DMS153 treated with DMSO at 0.1 percent for 48 hours (cell line): Measurements from ENCODE around the gene PTPRA.
"Not testable (repeated sequence)": the region's sequence is repeated elsewhere in the genome, so short reads cannot be mapped to it uniquely, and the experiment has no call there.

Source experiments
- DNase-seq: peaks from one replicate; lab custom pipeline; 2025; ENCODE audit not compliant: unreplicated experiment; lab: John Stamatoyannopoulos, UW

PTPRA gene

DNA sequence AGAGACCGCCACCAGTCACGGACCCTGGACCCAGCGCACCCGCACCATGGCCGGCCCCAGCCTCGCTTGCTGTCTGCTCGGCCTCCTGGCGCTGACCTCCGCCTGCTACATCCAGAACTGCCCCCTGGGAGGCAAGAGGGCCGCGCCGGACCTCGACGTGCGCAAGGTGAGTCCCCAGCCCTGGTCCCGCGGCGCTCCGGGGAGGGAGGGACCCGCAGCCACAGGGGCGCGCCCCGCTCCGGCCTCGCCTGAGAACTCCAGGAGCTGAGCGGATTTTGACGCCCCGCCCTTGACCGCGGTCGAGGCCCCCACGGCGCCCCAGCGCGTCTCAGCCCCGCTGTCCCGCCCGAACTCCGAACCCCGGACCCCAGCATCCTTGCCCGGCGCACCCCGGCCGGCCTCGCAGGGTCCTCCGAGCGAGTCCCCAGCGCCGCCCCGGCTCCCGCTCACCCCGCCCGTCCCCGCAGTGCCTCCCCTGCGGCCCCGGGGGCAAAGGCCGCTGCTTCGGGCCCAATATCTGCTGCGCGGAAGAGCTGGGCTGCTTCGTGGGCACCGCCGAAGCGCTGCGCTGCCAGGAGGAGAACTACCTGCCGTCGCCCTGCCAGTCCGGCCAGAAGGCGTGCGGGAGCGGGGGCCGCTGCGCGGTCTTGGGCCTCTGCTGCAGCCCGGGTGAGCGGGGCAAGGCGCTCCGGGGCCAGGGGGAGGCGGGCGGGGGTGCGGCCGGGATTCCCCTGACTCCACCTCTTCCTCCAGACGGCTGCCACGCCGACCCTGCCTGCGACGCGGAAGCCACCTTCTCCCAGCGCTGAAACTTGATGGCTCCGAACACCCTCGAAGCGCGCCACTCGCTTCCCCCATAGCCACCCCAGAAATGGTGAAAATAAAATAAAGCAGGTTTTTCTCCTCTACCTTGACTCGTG, 198.6 kb downstream of the PTPRA start, which contains the start of gene OXT:
TSS of gene OXT (plus strand) at position 11 of the 920 bp plus-strand sequence. CDS start at position 47, 36 bp downstream.
- DNase-seq, result no peak

DNA sequence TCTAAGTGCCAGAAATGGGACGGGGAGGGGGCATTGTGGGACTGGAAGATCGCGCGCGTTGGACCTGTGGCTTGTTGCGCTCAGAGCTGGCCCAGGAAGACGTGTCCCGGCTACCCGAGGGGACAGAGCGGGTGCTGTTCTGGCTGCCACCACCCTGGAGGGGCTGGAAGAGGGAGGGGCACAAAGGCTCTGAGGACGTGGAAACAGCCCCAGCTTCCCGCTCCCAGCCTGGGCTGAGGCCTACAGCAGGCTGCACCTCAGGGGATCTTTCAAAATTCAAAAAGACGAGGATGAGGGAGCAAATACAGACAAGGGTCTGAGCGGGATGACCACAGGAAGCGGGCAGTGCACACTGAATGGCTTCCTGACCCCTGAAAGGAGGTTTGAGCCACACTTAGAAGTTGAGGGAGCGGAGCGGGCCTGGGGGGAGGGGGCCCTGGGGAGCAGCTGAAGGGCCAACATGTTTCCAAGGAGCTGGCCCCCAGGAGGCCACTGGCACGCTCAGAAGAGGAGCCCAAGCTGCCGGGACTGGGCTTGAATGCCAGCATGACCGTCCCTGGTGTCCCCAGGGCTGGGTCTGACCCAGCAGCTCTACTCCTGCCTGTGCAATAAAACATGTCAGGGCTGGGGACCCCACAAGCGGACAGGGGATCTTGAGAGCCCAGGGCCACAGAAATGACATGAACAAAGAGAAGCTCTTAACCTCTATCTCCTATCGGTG, 199.4 kb downstream of the PTPRA start:
- no peak for DNase-seq

DNA sequence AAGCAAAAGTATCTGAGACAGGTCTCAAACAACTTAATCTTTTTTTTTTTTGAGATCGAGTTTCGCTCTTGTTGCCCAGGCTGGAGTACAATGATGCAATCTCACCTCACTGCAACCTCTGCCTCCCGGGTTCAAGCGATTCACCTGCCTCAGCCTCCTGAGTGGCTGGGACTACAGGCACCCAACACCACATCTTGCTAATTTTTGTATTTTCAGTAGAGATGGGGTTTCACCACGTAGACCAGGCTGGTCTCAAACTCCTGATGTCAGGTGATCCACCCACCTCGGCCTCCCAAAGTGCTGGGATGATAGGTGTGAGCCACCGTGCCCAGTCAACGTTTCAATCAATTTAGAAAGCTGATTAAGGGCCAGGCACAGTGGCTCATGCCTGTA, 200.0 kb downstream of the PTPRA start:
- not testable (repeated sequence) for DNase-seq

- no peak for DNase-seq
Measured at GRCh38 chr20:3074812-3075211, 201.5 kb downstream of the PTPRA start.

- DNase-seq, result not testable (repeated sequence)
Measured at GRCh38 chr20:3075315-3075714, 202.0 kb downstream of the PTPRA start.

DNA sequence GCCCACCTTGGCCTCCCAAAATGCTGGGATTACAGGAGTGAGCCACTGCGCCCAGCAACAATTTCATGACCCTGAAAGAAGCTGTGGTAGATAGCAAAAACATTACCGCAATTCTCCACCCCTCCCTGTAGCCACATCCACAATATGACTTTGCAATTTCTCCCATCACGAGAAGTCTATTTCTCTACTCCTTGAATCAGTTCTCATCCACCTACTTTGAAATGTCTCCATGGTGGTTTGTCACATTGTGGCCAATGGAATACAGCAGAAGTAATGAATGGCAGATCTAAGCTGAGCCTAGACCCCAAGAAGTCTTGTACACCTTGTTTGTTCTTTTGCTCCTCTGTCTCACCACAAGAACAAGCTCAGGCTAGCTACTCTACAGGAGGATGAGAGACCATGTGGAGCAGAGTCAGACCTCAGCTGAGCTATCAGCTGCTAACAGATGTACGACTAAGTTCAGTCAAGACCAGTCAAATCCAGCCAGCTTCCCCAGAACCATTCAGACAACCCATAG, 204.4 kb downstream of the PTPRA start:
- no peak for DNase-seq

DNA sequence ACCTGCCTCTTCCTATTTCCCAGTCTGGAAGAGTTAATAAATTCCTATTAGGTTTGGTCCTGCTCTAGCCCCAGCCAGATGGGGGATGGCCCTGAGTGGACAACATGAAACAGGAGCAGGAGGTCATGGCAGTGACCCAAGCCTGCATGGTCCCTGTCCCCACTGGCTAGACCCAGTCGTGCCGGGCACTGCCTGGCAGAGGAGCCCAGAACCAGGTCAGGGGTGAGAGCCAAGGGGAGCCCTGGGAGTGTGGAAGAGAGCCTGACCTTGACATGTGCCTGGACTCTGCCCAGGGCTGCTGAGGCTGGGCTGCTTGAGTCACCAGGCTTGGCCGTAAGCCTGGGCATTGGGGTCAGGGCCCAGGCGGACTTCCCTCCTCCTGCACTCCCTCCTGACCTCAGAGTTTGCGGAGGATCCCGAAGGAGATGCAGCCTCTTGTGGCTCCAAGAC, 207.7 kb downstream of the PTPRA start:
- DNase-seq, result no peak

GRCh38 chr20:3081641-3082040, 208.4 kb downstream of the PTPRA start:
- no peak for DNase-seq

- DNase-seq, result no peak
Measured at GRCh38 chr20:3082306-3082951, 209.1 kb downstream of the PTPRA start.

DNA sequence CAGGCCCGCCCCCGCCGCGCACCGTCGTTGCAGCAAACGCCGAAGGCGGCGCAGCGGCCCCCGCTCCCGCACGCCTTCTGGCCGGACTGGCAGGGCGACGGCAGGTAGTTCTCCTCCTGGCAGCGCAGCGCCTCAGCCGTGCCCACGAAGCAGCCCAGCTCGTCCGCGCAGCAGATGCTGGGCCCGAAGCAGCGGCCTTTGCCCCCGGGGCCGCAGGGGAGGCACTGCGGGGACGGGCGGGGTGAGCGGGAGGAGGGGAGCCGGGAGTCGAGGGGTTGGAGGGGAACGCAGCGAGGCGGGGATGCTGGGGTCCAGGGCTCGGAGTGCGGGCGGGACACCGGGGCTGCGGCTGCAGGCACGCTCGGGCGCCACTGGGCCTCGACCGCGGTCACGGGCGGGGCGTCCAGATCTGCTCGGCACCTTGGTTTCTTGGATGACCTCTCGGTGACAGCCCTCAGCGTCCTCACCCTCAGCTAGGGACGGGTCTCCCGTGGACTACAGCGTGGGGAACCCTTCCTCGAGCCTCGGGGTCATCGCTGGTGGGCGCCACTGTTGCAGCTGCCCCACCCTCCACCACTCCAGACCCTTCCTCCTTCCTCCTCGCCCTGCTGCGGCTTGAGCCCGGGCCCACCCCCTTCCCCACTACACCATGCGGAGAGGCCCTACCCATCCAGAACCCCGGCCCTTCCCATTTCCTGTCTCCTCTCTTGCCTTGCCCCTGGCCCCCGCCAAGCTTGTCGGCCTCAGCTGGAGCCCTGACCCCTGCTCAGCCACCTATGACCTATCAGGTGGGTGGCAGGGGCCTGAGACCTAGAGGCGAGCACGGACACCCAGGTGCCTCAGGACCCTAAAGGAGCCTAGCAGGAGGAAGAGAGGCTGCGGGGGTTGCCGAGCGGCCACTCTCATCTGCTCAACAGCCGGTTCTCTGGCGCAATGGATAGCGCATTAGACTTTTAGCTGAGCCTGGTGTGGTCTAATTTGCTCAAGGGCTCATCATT, 210.0 kb downstream of the PTPRA start:
- no peak for DNase-seq

DNA sequence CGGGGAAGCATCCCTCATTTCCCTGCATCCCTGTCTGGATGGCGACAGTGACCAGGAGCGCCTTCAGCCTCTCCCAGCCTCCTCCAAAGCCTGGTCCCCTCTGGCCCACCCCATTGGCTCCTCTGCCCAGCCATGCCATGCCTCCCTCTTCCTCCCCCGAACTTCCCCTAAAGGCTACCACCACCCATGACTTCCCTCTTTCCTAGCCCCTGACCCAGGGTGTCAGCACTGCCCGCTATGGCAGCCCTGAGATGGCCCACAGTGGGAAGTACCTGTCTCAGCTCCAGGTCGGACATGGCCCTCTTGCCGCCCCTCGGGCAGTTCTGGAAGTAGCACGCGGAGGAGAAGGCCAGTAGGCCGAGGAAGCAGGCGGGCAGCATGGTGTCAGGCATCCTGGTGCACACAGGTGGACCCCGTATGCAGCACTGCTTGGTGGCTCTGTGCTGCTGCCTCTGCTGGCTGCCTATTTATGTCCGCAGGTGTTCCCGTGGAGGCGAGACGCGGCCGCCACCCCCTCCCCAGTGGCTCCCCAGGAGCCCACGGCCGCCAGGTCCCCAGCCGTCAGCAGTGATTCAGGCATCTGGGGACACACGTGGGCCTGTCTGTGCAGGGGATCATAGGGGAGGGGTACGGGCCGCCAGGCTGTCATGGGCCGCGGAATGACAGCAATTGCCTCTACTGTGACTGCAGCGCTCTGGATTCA, 211.2 kb downstream of the PTPRA start, which contains the start of gene AVP:
TSS of gene AVP (minus strand) at position 442 of the 703 bp plus-strand sequence. CDS start at position 392, 50 bp downstream.
- no peak for DNase-seq

DNA sequence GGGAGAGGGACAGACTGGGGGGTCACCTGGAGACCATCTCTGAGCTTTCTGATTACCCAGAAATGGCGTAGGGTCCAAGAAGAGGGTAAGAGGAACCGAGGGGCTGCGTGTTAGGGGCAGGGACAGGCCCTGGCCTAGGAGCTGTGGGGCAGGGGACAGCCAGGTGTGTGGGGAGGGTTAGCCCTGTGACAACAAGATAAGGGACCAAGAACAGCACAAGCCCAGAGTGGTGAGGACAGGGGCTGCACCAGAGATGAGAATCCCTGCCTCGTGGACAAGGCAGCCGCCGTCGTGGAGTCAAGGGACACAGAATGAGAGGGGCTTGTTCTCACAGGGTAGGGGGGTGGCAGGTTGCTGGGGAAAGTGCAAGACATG, 211.7 kb downstream of the PTPRA start:
- no peak for DNase-seq

DNA sequence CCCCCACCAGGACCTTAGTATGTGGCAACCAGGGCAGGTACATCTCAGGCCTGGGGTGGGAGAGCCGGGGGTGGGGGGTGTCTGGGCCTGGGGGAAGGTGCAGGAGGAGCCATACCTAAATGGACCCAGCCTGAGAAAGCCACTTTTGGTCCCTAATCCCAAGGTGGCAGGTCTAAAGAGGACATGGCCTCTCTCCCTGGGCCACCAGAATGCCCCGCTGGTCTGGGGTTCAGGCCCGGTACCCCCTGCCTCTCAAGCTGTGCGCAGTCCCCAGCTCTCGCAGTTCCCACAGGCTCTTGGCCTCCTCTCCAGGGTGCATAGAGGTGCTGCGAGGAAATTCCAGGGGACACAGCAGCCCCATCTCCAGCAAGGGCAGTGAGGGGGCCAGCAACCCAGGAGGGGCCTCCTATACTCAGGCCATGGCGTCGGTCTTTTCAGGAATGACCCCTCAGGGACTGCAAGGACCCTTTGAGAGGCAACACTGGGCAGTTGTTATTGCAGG, 212.3 kb downstream of the PTPRA start:
- no peak for DNase-seq

DNA sequence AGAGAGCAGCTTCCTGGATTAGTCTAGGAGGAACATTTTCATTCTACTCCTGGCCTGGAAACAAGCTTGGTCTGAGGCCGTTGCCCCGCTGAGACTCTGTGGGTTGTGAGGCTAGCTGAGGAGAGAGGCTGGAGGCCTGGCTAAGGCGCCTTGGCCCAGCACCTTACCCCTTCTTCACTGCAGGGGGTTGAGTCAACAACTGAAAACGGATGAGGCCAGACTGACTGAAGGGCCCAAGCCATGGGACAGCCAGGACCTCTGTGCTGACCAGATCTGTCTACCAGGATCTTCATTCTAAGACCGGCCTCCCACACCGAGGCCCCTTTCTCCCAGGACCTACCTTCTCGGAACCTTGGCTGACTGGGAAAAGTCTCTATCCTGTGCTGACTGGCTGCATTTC, 214.8 kb downstream of the PTPRA start:
- no peak for DNase-seq
